ENCODE data around the gene ICAM1.

GRCh38 chr19:10284065-10284959 is 13.4 kb downstream of the ICAM1 start:
- TF ChIP-seq POLR2A (IDR thresholded peaks at IDR 0.05; ENCODE audit: low read length) (no peak), CTCF (IDR thresholded peaks at IDR 0.05) (no peak), REST (IDR thresholded peaks at IDR 0.05) (no peak), PBX3 (IDR thresholded peaks at IDR 0.05) (no peak), E2F6 (IDR thresholded peaks at IDR 0.05; ENCODE audit: borderline replicate concordance, low read depth) (no peak), CBX8 (IDR thresholded peaks at IDR 0.05) (no peak), RFX5 (IDR thresholded peaks at IDR 0.05) (no peak)
